Neural cell (in vitro differentiated cells): ENCODE data around the gene IGFBP7. TPM values are rescaled to one million over a fixed set of nuclear protein-coding genes. Genes with fewer than 3 reads are reported as not detected.
"Not testable (repeated sequence)": the region's sequence is repeated elsewhere in the genome, so short reads cannot be mapped to it uniquely, and the experiment has no call there.

Experiments
- H2AFZ ChIP-seq: fragments of 200-600, 300-800 bp; sonication (generic), shearing (Covaris generic); 2 replicates; pipeline ENCODE4 v1.6.0; 2014; ENCODE audit warnings: low read depth, mild to moderate bottlenecking, antibody characterized with exemption, low read length, moderate library complexity
- H3F3A ChIP-seq: fragments of 200-600 bp; shearing (Covaris generic); 2 replicates; pipeline ENCODE4 v1.6.1; 2016; ENCODE audit warnings: mild to moderate bottlenecking, moderate library complexity, mixed read lengths, antibody characterized with exemption, low read length; ENCODE audit not compliant: insufficient read depth, poor library complexity, severe bottlenecking
- H3K27ac ChIP-seq: fragments of 200-600, 300-800 bp; sonication (generic), shearing (Covaris generic); 2 replicates; pipeline ENCODE4 v1.5.1; 2014; ENCODE audit warnings: mild to moderate bottlenecking, low read length, moderate library complexity
- H3K27me3 ChIP-seq: fragments of 300-800, 200-600 bp; sonication (generic), shearing (Covaris generic); 2 replicates; pipeline ENCODE4 v1.6.0; 2014; ENCODE audit warnings: mild to moderate bottlenecking, low read depth, low read length, moderate library complexity; ENCODE audit not compliant: insufficient read depth
- H3K36me3 ChIP-seq: fragments of 300-800, 200-600 bp; sonication (generic), shearing (Covaris generic); 2 replicates; pipeline ENCODE4 v1.5.1; 2014; ENCODE audit warnings: mild to moderate bottlenecking, antibody characterized with exemption, low read length, moderate library complexity; ENCODE audit not compliant: insufficient read depth
- H3K4me2 ChIP-seq: fragments of 300-800, 200-600 bp; sonication (generic), shearing (Covaris generic); 2 replicates; pipeline ENCODE4 v1.6.0; 2014; ENCODE audit warnings: mild to moderate bottlenecking, low read length
- H3K4me3 ChIP-seq: fragments of 300-800, 200-600 bp; sonication (generic), shearing (Covaris generic); 2 replicates; pipeline ENCODE4 v1.5.1; 2014; ENCODE audit warnings: mild to moderate bottlenecking, low read length, moderate library complexity
- H3K79me2 ChIP-seq: fragments of 200-600 bp; shearing (Covaris generic); replicated peaks from 2 replicates; pipeline ENCODE4 v1.6.0; 2014; ENCODE audit warnings: mild to moderate bottlenecking, low read length, moderate library complexity; ENCODE audit not compliant: insufficient read depth
- H3K9ac ChIP-seq: fragments of 300-800, 200-600 bp; sonication (generic), shearing (Covaris generic); 2 replicates; pipeline ENCODE4 v1.6.1; 2016; ENCODE audit warnings: mild to moderate bottlenecking, low read length, mixed read lengths
- H3K9me2 ChIP-seq: fragments of 200-600 bp; shearing (Covaris generic); 2 replicates; pipeline ENCODE4 v1.6.1; 2016; ENCODE audit warnings: mild to moderate bottlenecking, low read length, mixed read lengths; ENCODE audit not compliant: insufficient read depth
- H3K9me3 ChIP-seq: fragments of 200-600, 300-800 bp; sonication (generic), shearing (Covaris generic); 2 replicates; pipeline ENCODE4 v1.6.1; 2016; ENCODE audit warnings: mild to moderate bottlenecking, mixed run types, low read length, moderate library complexity, mixed read lengths
- H4K20me1 ChIP-seq: fragments of 200-600 bp; shearing (Covaris generic); 2 replicates; pipeline ENCODE4 v1.6.1; 2016; ENCODE audit warnings: mild to moderate bottlenecking, mixed run types; ENCODE audit not compliant: insufficient read depth
- CTCF ChIP-seq: fragments of 450-650 bp; IDR thresholded peaks from 2 replicates; pipeline ENCODE4 v1.5.1; 2014; ENCODE audit warnings: antibody characterized with exemption, mild to moderate bottlenecking, moderate library complexity; ENCODE audit not compliant: poor library complexity, severe bottlenecking
- EP300 ChIP-seq: fragments of 450-650 bp; conservative IDR thresholded peaks from 2 replicates; pipeline ENCODE4 v1.6.1; 2014; ENCODE audit warnings: antibody characterized with exemption, mild to moderate bottlenecking, moderate library complexity; ENCODE audit not compliant: poor library complexity, severe bottlenecking
- EZH2 ChIP-seq: fragments of 200-600, 300-800 bp; shearing (Covaris generic), sonication (generic); IDR thresholded peaks from 2 replicates; pipeline ENCODE4 v1.6.1; 2014; ENCODE audit warnings: antibody characterized with exemption, low read length, borderline replicate concordance, mild to moderate bottlenecking; ENCODE audit not compliant: insufficient read depth, poor library complexity, severe bottlenecking
- MXI1 ChIP-seq: fragments of 450-650 bp; conservative IDR thresholded peaks from 2 replicates; pipeline ENCODE4 v1.6.1; 2014; ENCODE audit warnings: antibody characterized with exemption, mild to moderate bottlenecking; ENCODE audit not compliant: poor library complexity, severe bottlenecking
- POLR2AphosphoS5 ChIP-seq: IDR thresholded peaks from 2 replicates; pipeline ENCODE4 v1.6.1; 2012
- RAD21 ChIP-seq: fragments of 450-650 bp; conservative IDR thresholded peaks from 2 replicates; pipeline ENCODE4 v1.6.1; 2014; ENCODE audit warnings: antibody characterized with exemption, mild to moderate bottlenecking, moderate library complexity
- SMC3 ChIP-seq: fragments of 450-650 bp; conservative IDR thresholded peaks from 2 replicates; pipeline ENCODE4 v1.6.1; 2014; ENCODE audit warnings: antibody characterized with exemption, mild to moderate bottlenecking, moderate library complexity; ENCODE audit not compliant: poor library complexity
- TAF1 ChIP-seq: IDR thresholded peaks from 2 replicates; pipeline ENCODE4 v1.6.1; 2012; ENCODE audit warnings: low read depth
- polyA plus RNA-seq: library from polyadenylated mRNA; depleted of rRNA; stranded (reverse); fragments of >200 nt; gene quantifications from 2 replicates; pipeline ENCODE4 v1.2.3, GENCODE V29; 2014
- TF ChIP-seq, protein P1 (sequence below): IDR thresholded peaks from 2 replicates; pipeline ENCODE4 v1.6.1; 2012; ENCODE audit warnings: borderline replicate concordance

IGFBP7 gene
- polyA plus RNA-seq, 1 donor from 2014 or later = 0.33 TPM

- Histone ChIP-seq H3K27me3 (no peaks in the 10 kb centered on the region), H3K4me2 (no peak overlapping the region), H3F3A (no peaks in the 10 kb centered on the region), H3K79me2 (no peaks in the 10 kb centered on the region), H3K9me2 (no peaks in the 10 kb centered on the region), H4K20me1 (no peaks in the 10 kb centered on the region), H3K9me3 (no peaks in the 10 kb centered on the region), H3K9ac (no peak overlapping the region), H3K4me3 (no peak overlapping the region), H2AFZ (no peak overlapping the region), H3K27ac (no peak overlapping the region), H3K36me3 (no peaks in the 10 kb centered on the region)
- no peak for TF ChIP-seq EP300
- no peak for TF ChIP-seq RAD21
- TF ChIP-seq POLR2AphosphoS5 = no peak
- TF ChIP-seq EZH2 = no peak
- TF ChIP-seq MXI1 = no peak
- TF ChIP-seq CTCF = no peak
- no peak for TF ChIP-seq SMC3
- TF ChIP-seq, protein P1, sequence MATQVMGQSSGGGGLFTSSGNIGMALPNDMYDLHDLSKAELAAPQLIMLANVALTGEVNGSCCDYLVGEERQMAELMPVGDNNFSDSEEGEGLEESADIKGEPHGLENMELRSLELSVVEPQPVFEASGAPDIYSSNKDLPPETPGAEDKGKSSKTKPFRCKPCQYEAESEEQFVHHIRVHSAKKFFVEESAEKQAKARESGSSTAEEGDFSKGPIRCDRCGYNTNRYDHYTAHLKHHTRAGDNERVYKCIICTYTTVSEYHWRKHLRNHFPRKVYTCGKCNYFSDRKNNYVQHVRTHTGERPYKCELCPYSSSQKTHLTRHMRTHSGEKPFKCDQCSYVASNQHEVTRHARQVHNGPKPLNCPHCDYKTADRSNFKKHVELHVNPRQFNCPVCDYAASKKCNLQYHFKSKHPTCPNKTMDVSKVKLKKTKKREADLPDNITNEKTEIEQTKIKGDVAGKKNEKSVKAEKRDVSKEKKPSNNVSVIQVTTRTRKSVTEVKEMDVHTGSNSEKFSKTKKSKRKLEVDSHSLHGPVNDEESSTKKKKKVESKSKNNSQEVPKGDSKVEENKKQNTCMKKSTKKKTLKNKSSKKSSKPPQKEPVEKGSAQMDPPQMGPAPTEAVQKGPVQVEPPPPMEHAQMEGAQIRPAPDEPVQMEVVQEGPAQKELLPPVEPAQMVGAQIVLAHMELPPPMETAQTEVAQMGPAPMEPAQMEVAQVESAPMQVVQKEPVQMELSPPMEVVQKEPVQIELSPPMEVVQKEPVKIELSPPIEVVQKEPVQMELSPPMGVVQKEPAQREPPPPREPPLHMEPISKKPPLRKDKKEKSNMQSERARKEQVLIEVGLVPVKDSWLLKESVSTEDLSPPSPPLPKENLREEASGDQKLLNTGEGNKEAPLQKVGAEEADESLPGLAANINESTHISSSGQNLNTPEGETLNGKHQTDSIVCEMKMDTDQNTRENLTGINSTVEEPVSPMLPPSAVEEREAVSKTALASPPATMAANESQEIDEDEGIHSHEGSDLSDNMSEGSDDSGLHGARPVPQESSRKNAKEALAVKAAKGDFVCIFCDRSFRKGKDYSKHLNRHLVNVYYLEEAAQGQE = no peak
- no peak for TF ChIP-seq TAF1
Observed at GRCh38 chr4:57063518-57063917, 46.7 kb downstream of the IGFBP7 start.

DNA sequence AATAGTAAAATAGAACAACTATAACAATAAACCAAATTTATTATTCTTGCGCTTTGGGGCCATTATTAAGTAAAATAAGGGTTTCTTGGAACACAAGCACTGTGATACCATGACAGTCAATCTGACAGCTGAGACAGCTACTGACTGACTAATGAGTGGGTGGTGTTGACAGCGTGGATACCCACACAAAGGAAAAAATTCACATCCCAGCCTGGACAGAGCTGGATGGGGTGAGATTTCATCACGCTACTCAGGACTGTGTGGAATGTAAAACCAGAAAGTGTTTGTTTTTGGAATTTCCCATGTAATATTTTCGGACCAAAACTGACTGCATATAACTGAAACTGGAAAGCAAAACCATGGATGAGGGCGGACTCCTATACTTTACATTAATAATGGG, 48.8 kb downstream of the IGFBP7 start:
- Histone ChIP-seq H3K4me3 (no peak overlapping the region), H2AFZ (no peak overlapping the region), H3K4me2 (no peak overlapping the region), H4K20me1 (no peaks in the 10 kb centered on the region), H3K9me2 (no peaks in the 10 kb centered on the region), H3K79me2 (no peaks in the 10 kb centered on the region), H3F3A (no peaks in the 10 kb centered on the region), H3K9me3 (no peaks in the 10 kb centered on the region), H3K36me3 (no peaks in the 10 kb centered on the region), H3K27me3 (no peaks in the 10 kb centered on the region), H3K9ac (no peak overlapping the region), H3K27ac (peak overlapping the region; percentile 1)
- TF ChIP-seq TAF1 (no peak), EP300 (peak; percentile 91), RAD21 (no peak), POLR2AphosphoS5 (peak; percentile 72), MXI1 (no peak)
- TF ChIP-seq, protein P1 = no peak

GRCh38 chr4:57060717-57061067, 49.5 kb downstream of the IGFBP7 start:
- H3K36me3 ChIP-seq, H3K4me2 ChIP-seq, H2AFZ ChIP-seq, H3K4me3 ChIP-seq, H3K9ac ChIP-seq, H3K9me2 ChIP-seq, H3F3A ChIP-seq, H3K9me3 ChIP-seq, H3K27ac ChIP-seq, H3K79me2 ChIP-seq, H4K20me1 ChIP-seq, H3K27me3 ChIP-seq: not testable (repeated sequence)
